HG02759 (cell line): ENCODE data around the gene BCL7A.

Experiments used
- ATAC-seq: cut with Tn5 transposase; IDR thresholded peaks from one replicate; pipeline ENCODE4 v1.9.1; 2021; ENCODE audit warnings: mild to moderate bottlenecking, moderate library complexity; ENCODE audit not compliant: unreplicated experiment

The BCL7A gene

GRCh38 chr12:121996945-121997612 is 24.6 kb upstream of the BCL7A start:
- no peak for ATAC-seq

GRCh38 chr12:122001466-122002209 is 20.0 kb upstream of the BCL7A start:
- ATAC-seq: no peak

GRCh38 chr12:122003651-122004611 is 17.8 kb upstream of the BCL7A start:
- ATAC-seq: peak; percentile 87

GRCh38 chr12:122004633-122005071 is 17.0 kb upstream of the BCL7A start:
- no peak for ATAC-seq

DNA sequence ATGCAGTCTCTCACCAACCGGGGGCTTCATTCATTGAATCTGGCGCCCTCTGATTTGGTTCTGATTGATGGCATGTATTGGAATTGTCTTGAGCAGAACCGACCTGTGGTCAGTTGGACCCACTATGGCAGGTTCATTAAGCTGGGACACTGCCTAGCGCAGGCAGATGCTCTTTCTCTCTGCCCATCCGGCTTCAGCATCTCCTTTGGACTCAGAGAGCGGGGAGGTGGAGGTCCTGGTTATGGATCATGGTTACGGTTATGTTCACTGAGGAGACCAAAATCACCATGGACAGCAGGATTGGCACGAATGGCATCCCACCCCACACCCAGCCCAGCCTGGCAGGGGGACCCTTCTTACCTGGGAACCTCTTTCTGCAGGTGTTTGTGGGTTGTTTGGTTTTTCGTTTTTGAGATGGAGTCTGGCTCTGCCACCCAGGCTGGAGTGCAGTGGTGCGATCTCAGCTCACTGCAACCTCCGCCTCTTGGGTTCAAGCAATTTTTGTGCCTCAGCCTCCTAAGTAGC is 16.4 kb upstream of the BCL7A start:
- ATAC-seq: no peak

DNA sequence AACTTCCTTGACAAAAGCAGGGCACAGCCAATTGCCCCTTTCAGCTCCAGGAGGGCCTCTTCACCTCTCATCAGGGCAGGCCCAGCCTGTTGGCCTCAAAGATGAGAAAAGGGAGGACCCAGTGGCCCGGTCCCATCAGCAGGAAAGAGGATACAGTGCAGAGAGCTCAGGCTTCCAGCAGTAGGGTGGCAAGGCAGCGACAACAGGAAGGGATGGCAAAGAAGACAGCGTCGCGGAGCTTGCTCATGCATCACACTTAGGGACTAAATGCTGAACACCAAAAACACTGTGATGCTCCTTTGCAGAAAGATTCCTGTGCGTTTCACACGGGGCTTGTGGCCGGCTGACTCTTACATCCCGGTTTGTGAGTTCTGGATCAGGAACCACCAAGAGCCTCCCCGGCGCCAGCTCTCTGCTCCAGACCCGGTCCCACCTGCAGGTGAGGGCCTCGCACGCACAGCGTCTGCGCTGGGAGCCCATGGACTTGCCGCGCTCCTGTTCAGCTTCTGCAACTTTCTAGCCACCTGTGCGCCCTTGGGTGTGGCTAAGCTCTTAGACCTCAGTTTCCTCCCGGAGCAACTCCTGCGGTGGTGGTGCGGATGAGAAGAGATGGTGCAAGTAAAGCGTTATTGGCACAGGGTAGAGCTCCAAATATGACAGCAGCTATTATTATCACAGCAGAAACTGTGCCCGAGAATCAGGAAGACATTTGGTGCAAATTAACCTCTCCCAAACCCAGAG is 15.3 kb upstream of the BCL7A start:
- no peak for ATAC-seq

- peak; percentile 61 for ATAC-seq
These were observed 11.9 kb upstream of the BCL7A start for GRCh38 chr12:122009741-122010140.

GRCh38 chr12:122012184-122012583 is 9.5 kb upstream of the BCL7A start:
- ATAC-seq: no peak

DNA sequence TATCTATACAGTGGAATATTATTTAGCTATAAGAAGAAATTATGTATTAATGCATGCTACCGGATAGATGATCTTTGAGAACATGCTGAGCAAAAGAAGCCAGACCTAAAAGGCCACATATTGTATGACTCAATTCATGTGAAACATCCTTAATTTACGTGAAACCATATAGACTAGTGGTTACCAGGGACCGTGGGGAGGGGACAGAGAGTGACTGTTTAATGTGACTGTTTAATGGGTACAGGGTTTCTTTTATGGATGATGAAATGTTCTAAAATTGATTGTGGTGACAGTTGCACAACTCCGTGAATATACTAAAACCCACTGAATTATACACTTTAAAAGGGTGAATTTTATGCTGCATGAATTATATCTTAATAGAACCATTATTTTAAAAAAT is 8.5 kb upstream of the BCL7A start:
- ATAC-seq: no peak

DNA sequence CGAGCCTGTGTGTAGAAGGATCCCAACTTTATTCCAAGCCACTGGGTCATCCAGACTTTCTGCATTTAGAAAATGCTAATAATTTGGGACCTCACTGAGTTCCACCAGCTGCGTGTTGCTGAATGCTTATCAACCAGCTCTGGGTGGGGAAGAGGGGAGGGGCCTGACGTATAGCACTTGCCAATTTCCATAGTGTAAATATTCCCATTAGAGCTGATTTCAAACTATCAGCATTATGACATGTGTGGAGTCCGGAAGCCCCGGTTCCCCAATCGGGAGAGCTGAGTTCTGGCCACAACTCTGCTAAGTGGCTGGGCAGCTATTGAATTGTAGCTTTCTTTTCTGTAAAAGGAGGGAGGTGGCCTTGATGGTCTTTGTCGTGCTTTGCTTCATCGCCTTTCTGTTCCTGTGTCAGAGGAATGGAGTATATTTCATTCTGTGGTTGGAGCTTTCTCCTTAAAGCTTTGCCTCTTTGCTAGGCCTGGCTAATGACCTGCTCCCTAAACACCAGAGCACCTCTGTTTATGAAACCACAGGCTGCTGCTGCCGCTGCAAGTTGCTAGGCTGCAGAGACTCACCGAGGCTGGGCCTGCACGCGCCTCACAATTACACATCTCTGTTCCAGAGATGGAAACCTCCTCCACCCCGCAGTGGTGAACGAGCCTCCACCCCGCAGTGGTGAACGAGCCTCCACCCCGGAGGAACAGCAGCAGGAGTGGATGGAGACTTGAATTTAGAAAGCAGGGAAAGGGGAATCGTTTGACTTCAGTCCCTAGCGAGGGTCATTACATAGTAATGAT is 7.7 kb upstream of the BCL7A start:
- ATAC-seq: no peak

- ATAC-seq: no peak
These were observed 6.9 kb upstream of the BCL7A start for GRCh38 chr12:122014781-122015180.

- no peak for ATAC-seq
These were observed 3.2 kb upstream of the BCL7A start for GRCh38 chr12:122018457-122018856.

GRCh38 chr12:122018937-122019336 is 2.7 kb upstream of the BCL7A start:
- ATAC-seq: no peak

DNA sequence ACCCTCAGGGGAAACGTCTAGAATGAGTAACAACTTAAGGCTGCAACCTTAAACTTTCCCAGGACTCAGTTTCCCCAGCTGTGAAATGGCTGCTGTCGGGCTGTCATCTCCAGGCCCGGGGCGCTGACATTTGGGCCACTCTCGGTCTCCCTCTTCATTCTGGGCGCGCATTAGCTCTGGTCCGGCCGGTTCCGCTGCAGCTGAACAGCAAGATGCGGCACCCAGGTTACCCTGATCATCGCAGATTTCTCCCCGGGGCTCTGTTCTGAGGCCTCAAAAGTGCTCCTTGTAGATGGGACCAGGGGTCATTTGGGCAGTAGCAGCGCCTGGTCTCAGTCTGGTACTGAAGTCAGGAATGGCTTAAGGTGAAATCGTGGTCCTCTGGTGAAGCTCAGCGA is 890 bp upstream of the BCL7A start:
- no peak for ATAC-seq

- peak; percentile 20 for ATAC-seq
These were observed 377 bp upstream of the BCL7A start for GRCh38 chr12:122021193-122021821.

- peak; percentile 8 for ATAC-seq
These were observed 982 bp downstream of the BCL7A start for GRCh38 chr12:122022393-122023338.

GRCh38 chr12:122023339-122024131 is 1.9 kb downstream of the BCL7A start:
- ATAC-seq: no peak
